RWPE2 (cell line): Measurements from ENCODE around the gene RARRES1.

Experiments
- ATAC-seq: fragments of 200-7000 bp; cut with Tn5 transposase; 3 replicates; pipeline ENCODE4 v1.9.1; 2021; ENCODE audit warnings: low read depth
- DNase-seq: peaks from one replicate; pipeline ENCODE4 v3.0.0-alpha.2; 2020; ENCODE audit warnings: low spot score
- H3K27ac ChIP-seq: fragments of 450-650 bp; 2 replicates; pipeline ENCODE4 v1.5.1; 2017; ENCODE audit warnings: mild to moderate bottlenecking; ENCODE audit not compliant: poor library complexity, severe bottlenecking
- H3K27me3 ChIP-seq: fragments of 250-450 bp; sonication (Bioruptor Pico); 2 replicates; pipeline ENCODE4 v1.5.1; 2021; ENCODE audit warnings: mild to moderate bottlenecking, moderate library complexity; ENCODE audit not compliant: insufficient read depth, poor library complexity, severe bottlenecking
- H3K36me3 ChIP-seq: fragments of 250-450 bp; sonication (Bioruptor Pico); 2 replicates; pipeline ENCODE4 v1.5.1; 2020; ENCODE audit warnings: low read depth, mild to moderate bottlenecking, moderate library complexity
- H3K4me1 ChIP-seq: fragments of 250-450 bp; sonication (Bioruptor Pico); 2 replicates; pipeline ENCODE4 v1.5.1; 2021; ENCODE audit warnings: mild to moderate bottlenecking, moderate library complexity; ENCODE audit not compliant: insufficient read depth, poor library complexity, severe bottlenecking
- H3K4me3 ChIP-seq: fragments of 250-450 bp; sonication (Bioruptor Pico); 2 replicates; pipeline ENCODE4 v1.5.1; 2021; ENCODE audit warnings: mild to moderate bottlenecking, moderate library complexity; ENCODE audit not compliant: severe bottlenecking
- H3K9me3 ChIP-seq: fragments of 250-450 bp; sonication (Bioruptor Pico); 2 replicates; pipeline ENCODE4 v1.5.1; 2021; ENCODE audit warnings: mild to moderate bottlenecking, moderate library complexity; ENCODE audit not compliant: severe bottlenecking
- CTCF ChIP-seq: fragments of 450-650 bp; IDR thresholded peaks from one replicate; pipeline ENCODE4 v1.5.1; 2017; ENCODE audit warnings: mild to moderate bottlenecking, moderate library complexity; ENCODE audit not compliant: poor library complexity, severe bottlenecking

Gene RARRES1

GRCh38 chr3:158731938-158732855, at the start of gene RARRES1:
TSS of gene RARRES1 (minus strand) at chr3:158732457. CDS start at chr3:158732415, 42 bp downstream.
- H3K9me3 ChIP-seq: no peaks in the 10 kb centered on the region
- peak; percentile 15 for TF ChIP-seq CTCF
- H3K4me1 ChIP-seq: no peaks in the 10 kb centered on the region
- H3K4me3 ChIP-seq: peak within 1 kb of the TSS; percentile 42
- DNase-seq: no peak
- no peaks in the 10 kb centered on the region for H3K36me3 ChIP-seq
- H3K27me3 ChIP-seq: no peaks in the 10 kb centered on the region
- H3K27ac ChIP-seq: no peak within 1 kb of the TSS
- peak; percentile 72 for ATAC-seq

GRCh38 chr3:158781849-158782248, 49.6 kb upstream of the RARRES1 start:
- H3K27ac ChIP-seq: no peak overlapping the region

GRCh38 chr3:158781191-158781590, 48.9 kb upstream of the RARRES1 start:
- ATAC-seq: no peak
- TF ChIP-seq CTCF: no peak

More at GRCh38 chr3:158781849-158782248, 49.6 kb upstream of the RARRES1 start:
- no peaks in the 10 kb centered on the region for H3K4me1 ChIP-seq
- no peak for TF ChIP-seq CTCF
- H3K27me3 ChIP-seq: no peaks in the 10 kb centered on the region
- H3K9me3 ChIP-seq: no peaks in the 10 kb centered on the region
- no peak overlapping the region for H3K4me3 ChIP-seq
- no peak for ATAC-seq
- no peaks in the 10 kb centered on the region for H3K36me3 ChIP-seq
- DNase-seq: no peak

GRCh38 chr3:158780766-158781165, 48.5 kb upstream of the RARRES1 start:
- H3K27ac ChIP-seq: no peak overlapping the region
- H3K36me3 ChIP-seq: no peaks in the 10 kb centered on the region
- ATAC-seq (no peak), DNase-seq (no peak)
- H3K4me3 ChIP-seq: no peak overlapping the region
- no peak for TF ChIP-seq CTCF
- H3K4me1 ChIP-seq: no peaks in the 10 kb centered on the region
- no peaks in the 10 kb centered on the region for H3K9me3 ChIP-seq
- H3K27me3 ChIP-seq: no peaks in the 10 kb centered on the region

More at GRCh38 chr3:158781191-158781590, 48.9 kb upstream of the RARRES1 start:
- Histone ChIP-seq H3K9me3 (no peaks in the 10 kb centered on the region), H3K27ac (no peak overlapping the region), H3K36me3 (no peaks in the 10 kb centered on the region), H3K4me3 (no peak overlapping the region), H3K4me1 (no peaks in the 10 kb centered on the region), H3K27me3 (no peaks in the 10 kb centered on the region)
- no peak for DNase-seq
